HepG2 (cell line): ENCODE measurements around the gene PRKCZ. TPM values are rescaled to one million over a fixed set of nuclear protein-coding genes. Genes with fewer than 3 reads are reported as not detected.

Experiments
- ZNF343 ChIP-seq: sonication (generic); formaldehyde crosslinking; IDR thresholded peaks from 2 replicates; pipeline ENCODE4 v1.4.0; 2020; ENCODE audit warnings: mild to moderate bottlenecking, missing genetic modification reagents
- polyA plus RNA-seq, 8 experiments: library from polyadenylated mRNA; depleted of rRNA in 3 of 8; stranded (reverse) in 7 of 8; unstranded in 1 of 8; fragments of >200 nt; fragmentation: Illumina TruSeq in 4 of 8; extraction: Trizol in 4 of 8; gene quantifications; 2 replicates each; pipeline versions ENCODE4 v1.2.1 to v1.2.3, GENCODE V29; 2011 to 2016; ENCODE audit warnings: low read depth in 4 of 8, missing spikeins in 1 of 8, mixed read lengths in 1 of 8; ENCODE audit not compliant: insufficient read depth in 1 of 8
- total RNA-seq, 5 experiments: library from RNA; depleted of rRNA; stranded (reverse); fragments of >200 nt; fragmentation: Illumina TruSeq; extraction: Trizol; gene quantifications; 2 replicates each; pipeline ENCODE4 v1.2.3, GENCODE V29; 2016; ENCODE audit warnings: low read depth in 1 of 5
- TF ChIP-seq, protein P1 (sequence below): sonication (generic); formaldehyde crosslinking; IDR thresholded peaks from 2 replicates; pipeline ENCODE4 v1.4.0; 2020; ENCODE audit warnings: mild to moderate bottlenecking, missing genetic modification reagents

Gene PRKCZ
- total and polyA plus RNA-seq, 2 of the 13 experiments (the other 11 are each of a cell fraction or from before 2014, with no cell fraction given), result 34.7 to 85.2 TPM

DNA sequence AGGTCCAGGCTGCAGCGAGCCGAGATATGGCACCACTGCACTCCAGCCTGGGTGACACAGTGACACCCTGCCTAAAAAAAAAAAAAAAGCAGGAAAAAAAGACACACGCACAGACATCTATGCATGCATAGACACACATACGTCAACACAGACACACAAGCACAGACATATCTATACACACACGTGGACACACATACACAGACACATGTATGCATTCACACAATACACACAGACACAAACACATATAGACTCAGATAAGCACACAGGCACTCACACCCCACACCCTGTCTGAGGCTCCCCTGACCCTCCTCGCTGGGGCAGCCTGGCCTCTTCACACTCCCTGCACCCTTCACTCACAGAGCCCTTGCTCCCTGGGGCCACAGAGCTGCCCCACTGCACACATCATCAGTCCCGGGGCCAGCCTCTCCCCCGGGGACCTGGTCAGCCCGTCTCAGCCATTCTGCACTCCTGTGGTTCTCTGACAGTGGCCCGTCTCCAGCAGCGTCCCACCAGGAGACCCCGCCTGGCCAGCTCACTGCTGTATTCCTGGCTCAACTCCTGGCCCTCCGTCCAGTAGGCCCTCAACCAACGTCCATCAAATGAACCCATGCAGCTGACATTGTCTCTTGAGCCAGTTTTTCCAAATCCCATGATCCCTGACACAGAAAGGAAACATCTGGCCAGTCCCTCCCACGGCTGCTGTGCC lies 4.6 kb upstream of the PRKCZ start (continued):
- TF ChIP-seq, protein P1, sequence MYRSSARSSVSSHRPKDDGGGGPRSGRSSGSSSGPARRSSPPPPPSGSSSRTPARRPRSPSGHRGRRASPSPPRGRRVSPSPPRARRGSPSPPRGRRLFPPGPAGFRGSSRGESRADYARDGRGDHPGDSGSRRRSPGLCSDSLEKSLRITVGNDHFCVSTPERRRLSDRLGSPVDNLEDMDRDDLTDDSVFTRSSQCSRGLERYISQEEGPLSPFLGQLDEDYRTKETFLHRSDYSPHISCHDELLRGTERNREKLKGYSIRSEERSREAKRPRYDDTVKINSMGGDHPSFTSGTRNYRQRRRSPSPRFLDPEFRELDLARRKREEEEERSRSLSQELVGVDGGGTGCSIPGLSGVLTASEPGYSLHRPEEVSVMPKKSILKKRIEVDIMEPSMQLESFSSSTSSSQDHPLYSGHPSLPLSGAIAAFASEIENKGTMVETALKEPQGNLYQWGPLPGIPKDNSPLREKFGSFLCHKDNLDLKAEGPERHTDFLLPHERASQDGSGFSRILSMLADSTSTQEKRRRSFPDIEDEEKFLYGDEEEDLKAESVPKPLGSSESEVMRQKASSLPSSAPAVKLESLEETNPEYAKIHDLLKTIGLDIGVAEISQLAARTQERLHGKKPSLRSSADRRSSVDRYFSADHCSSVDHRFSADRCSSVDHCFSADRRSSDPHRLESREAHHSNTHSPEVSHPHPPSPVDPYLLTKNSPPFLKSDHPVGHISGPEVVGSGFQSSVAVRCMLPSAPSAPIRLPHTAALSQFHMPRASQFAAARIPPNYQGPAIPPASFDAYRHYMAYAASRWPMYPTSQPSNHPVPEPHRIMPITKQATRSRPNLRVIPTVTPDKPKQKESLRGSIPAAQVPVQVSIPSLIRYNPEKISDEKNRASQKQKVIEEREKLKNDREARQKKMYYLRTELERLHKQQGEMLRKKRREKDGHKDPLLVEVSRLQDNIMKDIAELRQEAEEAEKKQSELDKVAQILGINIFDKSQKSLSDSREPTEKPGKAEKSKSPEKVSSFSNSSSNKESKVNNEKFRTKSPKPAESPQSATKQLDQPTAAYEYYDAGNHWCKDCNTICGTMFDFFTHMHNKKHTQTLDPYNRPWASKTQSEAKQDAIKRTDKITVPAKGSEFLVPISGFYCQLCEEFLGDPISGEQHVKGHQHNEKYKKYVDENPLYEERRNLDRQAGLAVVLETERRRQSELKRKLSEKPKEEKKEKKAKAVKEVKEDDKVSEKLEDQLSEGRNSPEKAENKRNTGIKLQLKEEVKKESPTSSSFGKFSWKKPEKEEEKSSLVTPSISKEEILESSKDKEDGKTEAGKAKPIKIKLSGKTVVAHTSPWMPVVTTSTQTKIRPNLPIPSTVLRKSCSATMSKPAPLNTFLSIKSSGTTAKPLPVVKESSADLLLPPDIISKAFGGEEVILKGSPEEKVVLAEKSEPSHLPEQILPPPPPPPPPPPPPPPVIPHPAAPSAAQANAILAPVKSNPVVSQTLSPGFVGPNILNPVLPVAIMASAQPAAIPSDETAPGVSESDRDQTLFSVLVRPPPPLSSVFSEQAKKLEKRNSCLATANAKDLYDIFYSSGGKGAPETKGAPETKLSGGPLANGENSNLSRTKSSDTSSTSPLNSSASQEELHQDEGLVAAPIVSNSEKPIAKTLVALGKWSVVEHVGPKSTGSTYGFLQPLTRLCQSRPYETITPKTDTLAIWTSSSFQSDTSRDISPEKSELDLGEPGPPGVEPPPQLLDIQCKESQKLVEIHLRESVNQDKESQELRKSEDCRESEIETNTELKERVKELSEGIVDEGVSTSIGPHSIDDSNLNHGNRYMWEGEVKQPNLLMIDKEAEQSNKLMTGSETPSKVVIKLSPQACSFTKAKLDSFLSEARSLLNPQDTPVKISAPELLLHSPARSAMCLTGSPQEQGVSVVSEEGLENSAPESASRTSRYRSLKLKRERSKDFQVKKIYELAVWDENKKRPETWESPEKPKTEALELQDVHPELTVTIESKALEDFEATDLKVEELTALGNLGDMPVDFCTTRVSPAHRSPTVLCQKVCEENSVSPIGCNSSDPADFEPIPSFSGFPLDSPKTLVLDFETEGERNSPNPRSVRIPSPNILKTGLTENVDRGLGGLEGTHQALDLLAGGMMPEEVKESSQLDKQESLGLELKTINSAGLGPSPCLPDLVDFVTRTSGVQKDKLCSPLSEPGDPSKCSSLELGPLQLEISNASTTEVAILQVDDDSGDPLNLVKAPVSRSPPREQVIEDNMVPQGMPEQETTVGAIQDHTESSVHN (CRISPR knock-in tag), result 0 out of 2 replicates have a peak, but pooled peaks have one; percentile 64
- TF ChIP-seq ZNF343 (CRISPR knock-in tag), result 0 out of 2 replicates have a peak, but pooled peaks have one; percentile 12
